Neural progenitor cell (in vitro differentiated cells): ENCODE measurements around the gene ATP10B. TPM values are rescaled to one million over a fixed set of nuclear protein-coding genes. Genes with fewer than 3 reads are reported as not detected.

Source experiments
- DNase-seq: peaks from one replicate; pipeline ENCODE4 v3.0.0-alpha.2; 2016; ENCODE audit warnings: low spot score
- H2AFZ ChIP-seq: fragments of 200-600 bp; sonication (generic); replicated peaks from 2 replicates; pipeline ENCODE4 v1.6.1; 2016; ENCODE audit warnings: antibody characterized with exemption
- H3F3A ChIP-seq: fragments of 200-600 bp; sonication (generic); 2 replicates; pipeline ENCODE4 v1.6.1; 2016; ENCODE audit warnings: antibody characterized with exemption, low read depth
- H3K27ac ChIP-seq: fragments of 200-600 bp; sonication (generic); 2 replicates; pipeline ENCODE4 v1.5.1; 2016; ENCODE audit warnings: mild to moderate bottlenecking
- H3K27me3 ChIP-seq: fragments of 200-600 bp; sonication (generic); 2 replicates; pipeline ENCODE4 v1.6.1; 2016; ENCODE audit warnings: mild to moderate bottlenecking, moderate library complexity
- H3K36me3 ChIP-seq: fragments of 200-600 bp; sonication (generic); 2 replicates; pipeline ENCODE4 v1.5.1; 2016
- H3K4me1 ChIP-seq: fragments of 200-600 bp; sonication (generic); 2 replicates; pipeline ENCODE4 v1.6.1; 2016; ENCODE audit warnings: mixed run types
- H3K4me2 ChIP-seq: fragments of 200-600 bp; sonication (generic); 2 replicates; pipeline ENCODE4 v1.6.1; 2016
- H3K4me3 ChIP-seq: fragments of 200-600 bp; sonication (generic); 2 replicates; pipeline ENCODE4 v1.5.1; 2016
- H3K79me2 ChIP-seq: fragments of 200-600 bp; sonication (generic); 2 replicates; pipeline ENCODE4 v1.6.1; 2016; ENCODE audit warnings: low read depth
- H3K9ac ChIP-seq: fragments of 200-600 bp; sonication (generic); 2 replicates; pipeline ENCODE4 v1.6.1; 2016
- H3K9me3 ChIP-seq: fragments of 200-600 bp; sonication (generic); 2 replicates; pipeline ENCODE4 v1.5.1; 2016; ENCODE audit warnings: low read depth
- H4K20me1 ChIP-seq: fragments of 200-600 bp; sonication (generic); 2 replicates; pipeline ENCODE4 v1.6.1; 2016; ENCODE audit warnings: low read depth
- H3K27ac Mint-ChIP-seq: 3 replicates; pipeline ENCODE4 v1.8.0; 2021; ENCODE audit warnings: mixed read lengths
- H3K27me3 Mint-ChIP-seq: 2 replicates; pipeline ENCODE4 v1.8.0; 2022; ENCODE audit warnings: low read depth, mild to moderate bottlenecking, inconsistent platforms, moderate library complexity, mixed read lengths; ENCODE audit not compliant: insufficient read depth
- H3K36me3 Mint-ChIP-seq: 3 replicates; pipeline ENCODE4 v1.8.0; 2021; ENCODE audit warnings: mixed read lengths
- H3K4me1 Mint-ChIP-seq: 3 replicates; pipeline ENCODE4 v1.8.0; 2021; ENCODE audit warnings: mixed read lengths
- H3K4me3 Mint-ChIP-seq: 3 replicates; pipeline ENCODE4 v1.8.0; 2021; ENCODE audit warnings: mild to moderate bottlenecking, moderate library complexity, mixed read lengths
- H3K9me3 Mint-ChIP-seq: 3 replicates; pipeline ENCODE4 v1.8.0; 2020; ENCODE audit warnings: mixed read lengths
- CTCF ChIP-seq: fragments of 200-600 bp; sonication (generic); IDR thresholded peaks from 2 replicates; pipeline ENCODE4 v1.5.1; 2017; ENCODE audit warnings: antibody characterized with exemption, mild to moderate bottlenecking
- EZH2 ChIP-seq: fragments of 200-600 bp; sonication (generic); IDR thresholded peaks from 2 replicates; pipeline ENCODE4 v1.6.1; 2017; ENCODE audit warnings: antibody characterized with exemption, mild to moderate bottlenecking, moderate library complexity
- EZH2phosphoT487 ChIP-seq: fragments of 200-600 bp; sonication (generic); IDR thresholded peaks from 2 replicates; pipeline ENCODE4 v1.6.1; 2017; ENCODE audit warnings: antibody characterized with exemption
- total RNA-seq: library from RNA; depleted of rRNA; stranded (reverse); fragments of >200 nt; gene quantifications from 2 replicates; pipeline ENCODE4 v1.2.3, GENCODE V29; 2015; ENCODE audit warnings: low replicate concordance

ATP10B gene
- total RNA-seq, 1 donor from 2014 or later: not detected

DNA sequence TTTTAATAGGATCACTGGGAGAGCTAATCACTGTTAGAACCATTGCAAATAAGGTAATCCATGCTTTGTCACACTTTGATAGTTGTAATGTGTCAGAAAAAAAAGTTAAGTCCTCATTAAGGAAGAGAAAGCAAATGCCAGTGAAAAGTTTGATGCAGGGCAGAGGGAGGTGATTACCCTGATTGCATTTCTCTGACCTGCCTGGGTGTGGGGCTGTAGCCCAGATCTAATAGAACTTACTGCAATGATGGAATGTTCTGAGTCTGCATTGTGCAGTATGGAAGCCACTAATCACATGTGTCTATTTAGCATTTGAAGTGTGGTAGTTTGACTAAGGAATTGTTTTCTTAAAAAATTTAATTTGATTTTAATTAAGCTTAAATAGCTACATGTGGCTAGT lies 202.7 kb downstream of the ATP10B start:
- H3K79me2 ChIP-seq: no peaks in the 10 kb centered on the region
- Mint-ChIP-seq H3K4me1 (no peaks in the 10 kb centered on the region), H3K27ac (no peak overlapping the region), H3K27me3 (no peaks in the 10 kb centered on the region), H3K36me3 (no peaks in the 10 kb centered on the region), H3K9me3 (no peaks in the 10 kb centered on the region), H3K4me3 (no peak overlapping the region)
- TF ChIP-seq CTCF (peak; percentile 69), EZH2 (no peak), EZH2phosphoT487 (no peak)
- H4K20me1 ChIP-seq: no peaks in the 10 kb centered on the region
- H3K36me3 ChIP-seq: no peaks in the 10 kb centered on the region
- H2AFZ ChIP-seq: peak overlapping the region; percentile 45
- H3F3A ChIP-seq: peaks cover 7% of the 10 kb centered on the region
- no peak overlapping the region for H3K4me2 ChIP-seq
- no peaks in the 10 kb centered on the region for H3K4me1 ChIP-seq
- H3K27ac ChIP-seq: no peak overlapping the region
- H3K4me3 ChIP-seq: no peak overlapping the region
- H3K9ac ChIP-seq: no peak overlapping the region
- H3K27me3 ChIP-seq: no peaks in the 10 kb centered on the region
- DNase-seq: peak; percentile 67
- H3K9me3 ChIP-seq: no peaks in the 10 kb centered on the region

DNA sequence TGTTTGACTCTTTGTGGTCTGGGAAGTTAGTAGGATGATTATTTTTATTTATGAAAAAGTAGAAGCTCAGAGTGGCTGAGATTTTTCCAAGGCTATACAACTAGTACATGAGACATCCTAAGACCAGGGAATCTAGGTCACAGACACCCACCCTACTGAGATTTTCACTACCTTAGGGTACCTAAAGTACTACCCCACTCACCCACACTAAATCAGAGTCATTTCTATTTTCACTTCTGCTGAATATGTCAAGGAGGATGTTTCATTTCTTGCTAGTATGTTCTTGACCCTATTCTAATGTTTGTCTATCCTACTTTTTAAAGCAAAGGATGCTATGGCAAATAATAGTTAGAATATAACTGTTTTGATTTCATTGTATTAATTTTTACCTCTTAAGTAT lies 206.0 kb downstream of the ATP10B start:
- Mint-ChIP-seq H3K27me3 (no peaks in the 10 kb centered on the region), H3K27ac (no peak overlapping the region), H3K4me1 (no peaks in the 10 kb centered on the region), H3K4me3 (no peak overlapping the region), H3K36me3 (no peaks in the 10 kb centered on the region), H3K9me3 (no peaks in the 10 kb centered on the region)
- Histone ChIP-seq H3K79me2 (no peaks in the 10 kb centered on the region), H3K4me1 (no peaks in the 10 kb centered on the region), H3K27me3 (no peaks in the 10 kb centered on the region), H3K9ac (no peak overlapping the region), H3K4me3 (no peak overlapping the region), H3K9me3 (no peaks in the 10 kb centered on the region), H3F3A (no peaks in the 10 kb centered on the region), H4K20me1 (no peaks in the 10 kb centered on the region), H3K4me2 (no peak overlapping the region), H2AFZ (no peak overlapping the region), H3K27ac (no peak overlapping the region), H3K36me3 (no peaks in the 10 kb centered on the region)
- TF ChIP-seq CTCF (no peak), EZH2phosphoT487 (no peak), EZH2 (no peak)
- DNase-seq: no peak

DNA sequence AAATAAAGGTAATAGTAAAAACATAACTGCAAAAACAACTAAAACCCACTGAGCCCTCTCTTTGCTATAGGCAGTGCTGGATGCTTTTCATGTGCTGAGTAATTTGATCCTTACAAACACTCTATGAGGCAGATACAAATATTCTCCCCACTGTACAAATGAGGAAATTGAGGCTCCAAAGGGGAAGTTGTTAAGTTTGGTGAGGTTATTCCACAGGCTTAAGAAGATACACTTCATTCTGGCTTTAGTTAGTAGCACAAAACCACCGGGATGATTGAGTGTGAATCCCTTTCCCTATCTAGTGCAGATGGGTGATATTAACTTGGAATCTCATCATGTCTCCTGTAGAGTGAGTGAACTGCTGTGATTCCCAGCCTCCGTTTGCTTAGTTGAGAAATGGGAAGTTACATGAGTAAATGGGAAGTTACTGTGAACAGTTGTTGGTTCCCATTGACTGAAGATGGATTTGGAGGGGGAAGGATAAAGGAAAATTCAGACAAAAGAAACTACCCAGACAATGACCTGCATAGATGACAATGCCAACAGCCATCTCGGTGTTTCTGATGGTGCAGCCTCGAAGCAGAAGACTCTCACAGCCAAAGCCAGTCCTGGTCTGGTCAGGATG lies 208.3 kb downstream of the ATP10B start:
- no peak overlapping the region for H3K4me2 ChIP-seq
- Mint-ChIP-seq H3K4me1 (no peaks in the 10 kb centered on the region), H3K27me3 (no peaks in the 10 kb centered on the region), H3K4me3 (no peak overlapping the region), H3K36me3 (no peaks in the 10 kb centered on the region), H3K27ac (no peak overlapping the region), H3K9me3 (no peaks in the 10 kb centered on the region)
- H3K27ac ChIP-seq: no peak overlapping the region
- H3K4me3 ChIP-seq: no peak overlapping the region
- H3F3A ChIP-seq: no peaks in the 10 kb centered on the region
- H3K4me1 ChIP-seq: no peaks in the 10 kb centered on the region
- DNase-seq: no peak
- H3K79me2 ChIP-seq: no peaks in the 10 kb centered on the region
- H3K9ac ChIP-seq: no peak overlapping the region
- H3K36me3 ChIP-seq: no peaks in the 10 kb centered on the region
- TF ChIP-seq EZH2 (no peak), CTCF (no peak), EZH2phosphoT487 (no peak)
- no peak overlapping the region for H2AFZ ChIP-seq
- no peaks in the 10 kb centered on the region for H3K9me3 ChIP-seq
- no peaks in the 10 kb centered on the region for H3K27me3 ChIP-seq
- H4K20me1 ChIP-seq: no peaks in the 10 kb centered on the region
